HEK293 (cell line): ENCODE measurements around the gene WNT1.

Source experiments
- ZBTB48 ChIP-seq: fragments of 450-650 bp; formaldehyde crosslinking; IDR thresholded peaks from 2 replicates; pipeline ENCODE4 v1.5.1; 2016; ENCODE audit warnings: missing biosample characterization, missing genetic modification characterization
- ZNF114 ChIP-seq: fragments of 450-650 bp; formaldehyde crosslinking; IDR thresholded peaks from 2 replicates; pipeline ENCODE4 v1.5.0; 2017; ENCODE audit warnings: missing biosample characterization, missing genetic modification characterization
- ZNF23 ChIP-seq: fragments of 450-650 bp; formaldehyde crosslinking; IDR thresholded peaks from 2 replicates; pipeline ENCODE4 v1.5.1; 2016; ENCODE audit warnings: missing biosample characterization, missing genetic modification characterization, borderline replicate concordance
- ZNF626 ChIP-seq: fragments of 450-650 bp; sonication (Bioruptor Pico); formaldehyde crosslinking; IDR thresholded peaks from 2 replicates; pipeline ENCODE4 v1.5.1; 2018; ENCODE audit warnings: missing biosample characterization, missing genetic modification characterization, inconsistent platforms
- TF ChIP-seq, protein P1 (sequence below): fragments of 450-650 bp; formaldehyde crosslinking; IDR thresholded peaks from 2 replicates; pipeline ENCODE4 v1.5.1; 2016; ENCODE audit warnings: missing biosample characterization, missing genetic modification characterization
- TF ChIP-seq, protein P2 (sequence below): fragments of 450-650 bp; formaldehyde crosslinking; IDR thresholded peaks from 2 replicates; pipeline ENCODE4 v1.5.1; 2016; ENCODE audit warnings: missing biosample characterization, missing genetic modification characterization, low read depth
- TF ChIP-seq, protein P3 (sequence below): fragments of 450-650 bp; formaldehyde crosslinking; IDR thresholded peaks from 2 replicates; pipeline ENCODE4 v1.5.1; 2016; ENCODE audit warnings: missing biosample characterization, missing genetic modification characterization, borderline replicate concordance

DNA sequence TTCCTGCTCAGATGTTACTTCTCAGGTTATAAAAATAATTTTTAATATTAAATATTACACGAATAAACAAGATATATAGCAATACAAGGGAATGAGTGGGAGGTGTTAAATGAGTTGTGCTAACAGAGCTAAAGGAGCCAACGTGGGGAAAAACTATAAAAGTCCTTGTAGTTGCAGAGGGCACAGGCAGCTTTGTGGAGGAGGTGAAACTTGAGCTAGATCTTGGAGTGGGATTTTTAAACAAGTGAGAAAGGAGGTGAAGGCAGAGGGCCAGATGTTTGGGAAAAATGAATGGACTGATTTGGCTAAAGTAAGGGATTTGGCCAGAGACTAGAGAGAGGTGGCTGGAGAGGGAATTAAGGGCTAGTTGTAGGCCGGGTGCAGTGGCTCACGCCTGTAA is 47.6 kb upstream of the WNT1 start:
- TF ChIP-seq, protein P1, sequence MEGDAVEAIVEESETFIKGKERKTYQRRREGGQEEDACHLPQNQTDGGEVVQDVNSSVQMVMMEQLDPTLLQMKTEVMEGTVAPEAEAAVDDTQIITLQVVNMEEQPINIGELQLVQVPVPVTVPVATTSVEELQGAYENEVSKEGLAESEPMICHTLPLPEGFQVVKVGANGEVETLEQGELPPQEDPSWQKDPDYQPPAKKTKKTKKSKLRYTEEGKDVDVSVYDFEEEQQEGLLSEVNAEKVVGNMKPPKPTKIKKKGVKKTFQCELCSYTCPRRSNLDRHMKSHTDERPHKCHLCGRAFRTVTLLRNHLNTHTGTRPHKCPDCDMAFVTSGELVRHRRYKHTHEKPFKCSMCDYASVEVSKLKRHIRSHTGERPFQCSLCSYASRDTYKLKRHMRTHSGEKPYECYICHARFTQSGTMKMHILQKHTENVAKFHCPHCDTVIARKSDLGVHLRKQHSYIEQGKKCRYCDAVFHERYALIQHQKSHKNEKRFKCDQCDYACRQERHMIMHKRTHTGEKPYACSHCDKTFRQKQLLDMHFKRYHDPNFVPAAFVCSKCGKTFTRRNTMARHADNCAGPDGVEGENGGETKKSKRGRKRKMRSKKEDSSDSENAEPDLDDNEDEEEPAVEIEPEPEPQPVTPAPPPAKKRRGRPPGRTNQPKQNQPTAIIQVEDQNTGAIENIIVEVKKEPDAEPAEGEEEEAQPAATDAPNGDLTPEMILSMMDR = no peak
- no peak for TF ChIP-seq ZNF114 (tag by site-specific recombination)
- no peak for TF ChIP-seq ZBTB48 (tag by site-specific recombination)
- TF ChIP-seq ZNF626 (tag by site-specific recombination) = no peak
- no peak for TF ChIP-seq ZNF23
- TF ChIP-seq, protein P2, sequence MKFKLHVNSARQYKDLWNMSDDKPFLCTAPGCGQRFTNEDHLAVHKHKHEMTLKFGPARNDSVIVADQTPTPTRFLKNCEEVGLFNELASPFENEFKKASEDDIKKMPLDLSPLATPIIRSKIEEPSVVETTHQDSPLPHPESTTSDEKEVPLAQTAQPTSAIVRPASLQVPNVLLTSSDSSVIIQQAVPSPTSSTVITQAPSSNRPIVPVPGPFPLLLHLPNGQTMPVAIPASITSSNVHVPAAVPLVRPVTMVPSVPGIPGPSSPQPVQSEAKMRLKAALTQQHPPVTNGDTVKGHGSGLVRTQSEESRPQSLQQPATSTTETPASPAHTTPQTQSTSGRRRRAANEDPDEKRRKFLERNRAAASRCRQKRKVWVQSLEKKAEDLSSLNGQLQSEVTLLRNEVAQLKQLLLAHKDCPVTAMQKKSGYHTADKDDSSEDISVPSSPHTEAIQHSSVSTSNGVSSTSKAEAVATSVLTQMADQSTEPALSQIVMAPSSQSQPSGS (tag by site-specific recombination) = no peak
- TF ChIP-seq, protein P3, sequence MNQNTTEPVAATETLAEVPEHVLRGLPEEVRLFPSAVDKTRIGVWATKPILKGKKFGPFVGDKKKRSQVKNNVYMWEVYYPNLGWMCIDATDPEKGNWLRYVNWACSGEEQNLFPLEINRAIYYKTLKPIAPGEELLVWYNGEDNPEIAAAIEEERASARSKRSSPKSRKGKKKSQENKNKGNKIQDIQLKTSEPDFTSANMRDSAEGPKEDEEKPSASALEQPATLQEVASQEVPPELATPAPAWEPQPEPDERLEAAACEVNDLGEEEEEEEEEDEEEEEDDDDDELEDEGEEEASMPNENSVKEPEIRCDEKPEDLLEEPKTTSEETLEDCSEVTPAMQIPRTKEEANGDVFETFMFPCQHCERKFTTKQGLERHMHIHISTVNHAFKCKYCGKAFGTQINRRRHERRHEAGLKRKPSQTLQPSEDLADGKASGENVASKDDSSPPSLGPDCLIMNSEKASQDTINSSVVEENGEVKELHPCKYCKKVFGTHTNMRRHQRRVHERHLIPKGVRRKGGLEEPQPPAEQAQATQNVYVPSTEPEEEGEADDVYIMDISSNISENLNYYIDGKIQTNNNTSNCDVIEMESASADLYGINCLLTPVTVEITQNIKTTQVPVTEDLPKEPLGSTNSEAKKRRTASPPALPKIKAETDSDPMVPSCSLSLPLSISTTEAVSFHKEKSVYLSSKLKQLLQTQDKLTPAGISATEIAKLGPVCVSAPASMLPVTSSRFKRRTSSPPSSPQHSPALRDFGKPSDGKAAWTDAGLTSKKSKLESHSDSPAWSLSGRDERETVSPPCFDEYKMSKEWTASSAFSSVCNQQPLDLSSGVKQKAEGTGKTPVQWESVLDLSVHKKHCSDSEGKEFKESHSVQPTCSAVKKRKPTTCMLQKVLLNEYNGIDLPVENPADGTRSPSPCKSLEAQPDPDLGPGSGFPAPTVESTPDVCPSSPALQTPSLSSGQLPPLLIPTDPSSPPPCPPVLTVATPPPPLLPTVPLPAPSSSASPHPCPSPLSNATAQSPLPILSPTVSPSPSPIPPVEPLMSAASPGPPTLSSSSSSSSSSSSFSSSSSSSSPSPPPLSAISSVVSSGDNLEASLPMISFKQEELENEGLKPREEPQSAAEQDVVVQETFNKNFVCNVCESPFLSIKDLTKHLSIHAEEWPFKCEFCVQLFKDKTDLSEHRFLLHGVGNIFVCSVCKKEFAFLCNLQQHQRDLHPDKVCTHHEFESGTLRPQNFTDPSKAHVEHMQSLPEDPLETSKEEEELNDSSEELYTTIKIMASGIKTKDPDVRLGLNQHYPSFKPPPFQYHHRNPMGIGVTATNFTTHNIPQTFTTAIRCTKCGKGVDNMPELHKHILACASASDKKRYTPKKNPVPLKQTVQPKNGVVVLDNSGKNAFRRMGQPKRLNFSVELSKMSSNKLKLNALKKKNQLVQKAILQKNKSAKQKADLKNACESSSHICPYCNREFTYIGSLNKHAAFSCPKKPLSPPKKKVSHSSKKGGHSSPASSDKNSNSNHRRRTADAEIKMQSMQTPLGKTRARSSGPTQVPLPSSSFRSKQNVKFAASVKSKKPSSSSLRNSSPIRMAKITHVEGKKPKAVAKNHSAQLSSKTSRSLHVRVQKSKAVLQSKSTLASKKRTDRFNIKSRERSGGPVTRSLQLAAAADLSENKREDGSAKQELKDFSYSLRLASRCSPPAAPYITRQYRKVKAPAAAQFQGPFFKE (tag by site-specific recombination) = no peak
